ENCODE measurements around the gene ZSWIM4.

Gene ZSWIM4

DNA sequence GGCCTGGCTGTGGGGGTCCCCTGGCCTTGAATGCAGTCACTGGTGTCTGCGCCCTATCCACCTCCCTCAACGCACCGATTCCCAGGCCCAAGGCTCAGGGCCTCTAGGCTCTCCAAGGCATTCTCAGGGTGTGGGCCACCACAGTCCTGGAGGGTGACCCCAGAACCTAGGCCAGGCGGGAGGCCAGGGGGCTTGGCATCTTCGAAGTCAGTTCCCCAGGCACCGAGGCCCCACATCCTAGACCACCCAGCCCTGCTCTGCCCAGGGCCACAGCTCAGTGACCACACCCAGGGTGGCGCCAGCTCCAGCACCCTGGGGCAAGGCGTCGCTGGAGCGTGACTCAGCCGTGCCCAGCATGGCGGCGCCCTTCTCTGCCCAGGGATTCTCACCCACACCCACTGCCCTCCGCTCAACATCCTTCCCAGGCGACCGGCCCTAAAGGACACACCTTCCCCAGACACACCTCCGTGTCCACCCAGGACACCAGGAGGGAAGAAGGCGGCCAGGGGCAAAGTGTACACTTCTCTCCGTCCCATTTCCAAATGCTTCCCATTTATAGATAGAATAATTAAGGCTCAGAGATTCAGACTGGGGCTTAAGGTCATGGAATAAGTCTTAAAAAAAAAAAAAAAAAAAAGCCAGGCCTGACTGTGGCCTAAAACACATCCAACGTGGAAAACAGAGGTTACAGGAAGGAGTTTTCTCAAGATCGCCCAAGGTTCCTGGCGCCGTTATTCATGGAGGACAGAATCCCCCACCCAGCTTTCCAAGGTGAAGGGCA is 45.3 kb downstream of the ZSWIM4 start:
- TF ChIP-seq, protein P1, sequence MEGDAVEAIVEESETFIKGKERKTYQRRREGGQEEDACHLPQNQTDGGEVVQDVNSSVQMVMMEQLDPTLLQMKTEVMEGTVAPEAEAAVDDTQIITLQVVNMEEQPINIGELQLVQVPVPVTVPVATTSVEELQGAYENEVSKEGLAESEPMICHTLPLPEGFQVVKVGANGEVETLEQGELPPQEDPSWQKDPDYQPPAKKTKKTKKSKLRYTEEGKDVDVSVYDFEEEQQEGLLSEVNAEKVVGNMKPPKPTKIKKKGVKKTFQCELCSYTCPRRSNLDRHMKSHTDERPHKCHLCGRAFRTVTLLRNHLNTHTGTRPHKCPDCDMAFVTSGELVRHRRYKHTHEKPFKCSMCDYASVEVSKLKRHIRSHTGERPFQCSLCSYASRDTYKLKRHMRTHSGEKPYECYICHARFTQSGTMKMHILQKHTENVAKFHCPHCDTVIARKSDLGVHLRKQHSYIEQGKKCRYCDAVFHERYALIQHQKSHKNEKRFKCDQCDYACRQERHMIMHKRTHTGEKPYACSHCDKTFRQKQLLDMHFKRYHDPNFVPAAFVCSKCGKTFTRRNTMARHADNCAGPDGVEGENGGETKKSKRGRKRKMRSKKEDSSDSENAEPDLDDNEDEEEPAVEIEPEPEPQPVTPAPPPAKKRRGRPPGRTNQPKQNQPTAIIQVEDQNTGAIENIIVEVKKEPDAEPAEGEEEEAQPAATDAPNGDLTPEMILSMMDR (conservative IDR thresholded peaks at IDR 0.05) = no peak
- no peak overlapping the region for H3K27ac ChIP-seq

DNA sequence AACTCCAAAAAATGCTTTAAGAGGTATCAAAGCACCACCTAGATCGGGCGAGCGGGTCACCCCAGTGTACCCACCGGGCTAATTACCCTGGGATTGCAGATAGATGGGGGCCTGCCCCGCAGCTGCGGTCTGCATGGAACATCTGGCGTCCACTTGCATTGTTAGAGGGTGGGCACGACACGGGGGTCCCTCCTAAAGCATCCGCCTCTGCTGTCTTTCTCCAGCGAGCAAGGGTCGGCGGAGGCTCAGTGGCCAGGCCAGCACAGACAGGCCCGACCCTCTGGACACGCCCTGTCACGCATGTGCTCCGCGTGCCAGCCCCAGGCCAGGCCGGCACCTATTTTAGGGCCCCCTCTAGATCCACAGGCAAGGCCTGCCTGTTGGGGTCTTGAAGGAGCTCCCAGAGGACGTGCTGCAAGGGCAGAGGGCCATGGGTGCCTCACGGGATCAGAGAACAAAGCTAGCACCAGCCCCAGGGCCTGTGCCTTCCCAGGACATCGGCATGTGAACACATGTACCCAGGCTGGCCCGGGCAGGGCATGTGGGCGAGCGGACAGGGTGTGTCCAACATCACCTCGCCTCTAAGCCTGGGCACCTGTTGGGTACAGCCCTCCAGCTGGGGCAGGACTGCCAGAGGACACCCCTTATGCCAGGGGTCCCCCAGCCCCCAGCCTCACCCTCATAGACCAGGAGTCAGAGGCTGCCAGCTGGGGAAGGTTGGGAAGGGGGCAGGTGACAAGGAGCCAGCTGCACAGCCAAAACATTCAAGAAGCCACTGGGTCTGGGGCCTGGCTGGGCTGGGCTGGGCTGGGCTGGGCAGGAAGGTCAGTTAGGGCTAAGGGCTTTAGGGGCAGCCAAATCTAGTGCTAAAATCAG is 46.1 kb downstream of the ZSWIM4 start:
- no peak overlapping the region for H3K27ac ChIP-seq

DNA sequence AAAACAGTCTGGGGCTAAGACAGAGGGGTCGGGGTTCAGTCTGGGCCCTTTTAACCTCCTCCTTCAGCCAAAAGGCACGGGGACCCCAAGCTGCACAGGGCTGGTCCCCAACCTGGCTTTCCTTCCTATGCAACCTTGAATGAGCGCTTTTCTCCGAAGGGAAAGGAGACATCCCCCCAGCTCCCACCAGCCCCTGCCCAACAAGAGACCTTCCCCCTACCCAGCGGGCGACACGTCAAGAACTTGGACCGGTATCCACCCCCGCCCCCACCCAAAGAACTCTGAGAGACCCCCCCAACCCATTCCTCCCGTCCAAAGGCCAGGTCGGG is 46.7 kb downstream of the ZSWIM4 start:
- no peak overlapping the region; the same call in 1 of the 2 replicates for H3K27ac ChIP-seq
- TF ChIP-seq, protein P1 (conservative IDR thresholded peaks at IDR 0.05) = no peak

More for the DNA sequence above, 46.1 kb downstream of the ZSWIM4 start:
- TF ChIP-seq, protein P1 (conservative IDR thresholded peaks at IDR 0.05) = no peak

DNA sequence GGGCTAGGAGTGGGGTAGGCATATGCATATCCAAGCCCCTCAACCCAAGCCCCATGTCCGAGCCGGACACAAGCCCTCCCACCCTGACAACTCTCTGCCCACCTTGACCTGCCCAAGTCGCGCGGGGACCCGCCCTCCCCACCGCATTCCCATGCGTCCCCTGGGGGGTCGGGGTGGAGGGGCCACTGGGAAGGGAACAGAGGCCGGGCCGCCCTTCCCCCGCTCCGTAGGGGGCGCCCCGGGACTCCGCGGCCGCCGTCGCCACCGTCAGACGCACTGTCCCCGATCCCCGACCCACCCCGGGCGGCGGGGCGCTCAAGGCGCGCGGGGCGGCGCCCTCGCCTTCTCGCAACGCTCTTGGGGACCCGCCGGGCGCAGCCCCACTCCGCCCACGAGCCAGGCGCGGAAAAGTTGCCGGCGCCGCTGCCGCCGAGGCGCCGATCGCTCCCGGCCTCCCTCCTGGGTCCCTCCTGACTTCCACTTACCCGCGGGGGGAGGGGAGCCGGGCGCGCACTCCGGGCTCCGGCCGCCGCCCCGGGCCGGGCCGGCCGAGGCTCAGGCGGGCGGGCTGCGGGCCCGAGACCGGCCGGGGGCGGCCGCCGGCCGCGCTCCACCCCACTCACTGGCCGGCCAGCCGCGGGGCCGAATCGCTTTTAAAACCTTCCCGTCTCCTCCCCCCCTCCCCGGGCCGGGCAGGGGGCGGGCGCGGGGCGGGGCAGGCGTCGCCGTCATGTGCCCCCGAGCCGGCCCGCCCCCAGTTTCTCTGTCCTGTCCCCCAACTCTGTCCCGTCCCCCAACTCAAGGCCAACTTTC is 47.3 kb downstream of the ZSWIM4 start:
- TF ChIP-seq, protein P1 (conservative IDR thresholded peaks at IDR 0.05) = peak; percentile 16; the same call in 1 of the 2 replicates
- H3K27ac ChIP-seq = peak overlapping the region; percentile 68; the same call in 1 of the 2 replicates

DNA sequence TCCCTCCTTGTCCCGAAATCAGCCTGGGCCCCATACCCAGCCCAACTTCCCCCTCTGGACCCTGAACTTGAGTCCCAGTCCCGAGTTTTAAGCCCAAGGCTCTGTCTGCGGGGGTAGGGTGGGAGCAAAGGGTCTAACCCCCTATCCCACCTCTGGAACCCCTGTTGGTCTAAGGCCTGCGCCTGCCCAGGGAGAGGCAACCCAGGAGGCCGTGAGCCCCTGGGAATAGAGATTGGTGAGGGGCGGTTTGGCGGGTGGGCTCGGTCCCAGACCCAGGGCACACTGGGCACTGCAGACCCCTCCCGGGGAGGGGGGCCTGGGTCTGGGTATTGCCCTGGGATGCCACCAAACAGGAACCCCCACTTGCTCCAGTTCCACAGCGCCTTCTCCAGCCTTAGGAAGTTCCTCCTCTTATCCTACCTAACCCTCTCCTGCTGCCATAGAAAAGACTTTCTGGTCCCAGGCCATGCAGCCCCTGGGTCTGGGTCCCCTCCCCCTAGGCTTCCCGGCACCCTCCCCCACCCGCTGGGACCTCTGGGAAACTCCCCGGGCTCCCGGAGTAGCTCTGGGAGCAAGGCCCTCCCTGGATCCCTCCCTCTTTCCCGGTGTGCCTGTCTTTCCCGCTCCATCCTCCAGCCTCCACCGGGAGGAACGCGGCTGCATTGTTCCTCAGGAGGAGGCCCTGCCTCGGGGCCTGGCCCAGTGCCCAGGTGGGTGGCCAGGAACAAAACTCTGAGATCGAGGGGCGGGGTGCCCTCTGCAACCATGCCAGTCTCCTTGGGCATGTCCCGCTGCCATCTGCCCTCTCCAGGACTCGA is 48.1 kb downstream of the ZSWIM4 start:
- H3K27ac ChIP-seq = peak overlapping the region; percentile 68; the same call in 1 of the 2 replicates
- TF ChIP-seq, protein P1 (conservative IDR thresholded peaks at IDR 0.05) = no peak

DNA sequence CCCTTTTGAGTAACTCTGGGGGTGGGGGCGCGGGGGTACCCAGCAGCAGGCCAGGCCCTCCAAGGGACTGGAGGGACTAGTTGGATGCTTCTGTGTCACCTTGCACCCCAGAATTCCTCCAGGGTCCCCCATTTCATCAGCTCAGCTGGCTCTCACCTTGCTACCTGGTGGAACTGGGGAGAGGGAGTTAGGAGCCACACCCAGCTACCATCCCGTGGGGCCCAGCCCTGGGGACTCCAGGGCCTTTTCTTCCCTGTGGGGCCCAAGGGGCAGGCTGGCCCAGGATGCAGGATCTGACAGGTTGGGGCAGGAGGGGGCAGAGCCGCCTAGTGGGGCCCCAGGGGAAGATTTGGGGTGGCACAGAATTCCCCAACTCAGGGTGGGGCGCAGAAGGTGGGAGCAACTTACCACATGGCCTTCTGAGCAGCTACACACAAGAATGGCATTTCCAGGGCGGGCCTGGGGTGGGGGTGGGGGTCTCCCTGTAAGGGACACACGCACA is 48.9 kb downstream of the ZSWIM4 start:
- no peak overlapping the region for H3K27ac ChIP-seq
- TF ChIP-seq, protein P1 (conservative IDR thresholded peaks at IDR 0.05) = no peak

Data from VCaP (cell line).